Measurements from ENCODE around the gene SDSL.

GRCh38 chr12:113391650-113392337 lies 30.4 kb upstream of the SDSL start:
- no peak for TF ChIP-seq CTCF (conservative IDR thresholded peaks at IDR 0.05 in 1 of 2, IDR thresholded peaks at IDR 0.05 in 1 of 2; ENCODE audit: extremely low read depth in 1 of 2, insufficient read depth in 1 of 2, low read depth in 1 of 2, low read length in 2 of 2)
- TF ChIP-seq EZH2 (IDR thresholded peaks at IDR 0.05; ENCODE audit: borderline replicate concordance, low read length): no peak
